Caco-2 (cell line): ENCODE results near the gene PARD3B. TPM values are rescaled to one million over a fixed set of nuclear protein-coding genes. Genes with fewer than 3 reads are reported as not detected.

ENCODE experiments used
- BruUV-seq: library from RNA; stranded (reverse); fragments of 400-500 nt; replicated peaks from 2 replicates; lab custom pipeline; 2021; lab: Mats Ljungman, UMichigan
- CTCF ChIA-PET: fragments of 300-600 bp; sonication (Branson Sonifier 250); formaldehyde crosslinking; loops from one replicate; lab custom pipeline; 2022; ENCODE audit warnings: antibody characterized with exemption; lab: Charles Lee
- POLR2A ChIA-PET: fragments of 300-600 bp; sonication (Branson Sonifier 250); formaldehyde crosslinking; loops from one replicate; lab custom pipeline; 2022; ENCODE audit warnings: antibody characterized with exemption; lab: Charles Lee
- DNase-seq, 2 experiments: peaks; one replicate each; pipeline versions ENCODE4 v3.0.0 to v3.0.0-alpha.2; 2020 to 2022
- H3K27me3 ChIP-seq: replicated peaks from 2 replicates; pipeline ENCODE4 v1.6.0; 2011; ENCODE audit warnings: low read length; ENCODE audit not compliant: control insufficient read depth, insufficient read depth
- H3K36me3 ChIP-seq: 2 replicates; pipeline ENCODE4 v1.5.1; 2011; ENCODE audit warnings: low read length; ENCODE audit not compliant: control insufficient read depth, insufficient read depth
- H3K4me1 ChIP-seq: fragments of 250-450 bp; sonication (Bioruptor Pico); 2 replicates; pipeline ENCODE4 v1.5.1; 2020; ENCODE audit warnings: mild to moderate bottlenecking
- H3K4me3 ChIP-seq: 2 replicates; pipeline ENCODE4 v1.5.1; 2011; ENCODE audit warnings: low read depth, mild to moderate bottlenecking, control low read depth, low read length
- H3K9me3 ChIP-seq: fragments of 250-450 bp; sonication (Bioruptor Pico); 2 replicates; pipeline ENCODE4 v1.5.1; 2020; ENCODE audit warnings: mild to moderate bottlenecking, moderate library complexity
- H3K27ac Mint-ChIP-seq: one replicate; pipeline ENCODE4 v1.8.0; 2022; ENCODE audit warnings: mixed read lengths; ENCODE audit not compliant: unreplicated experiment
- H3K27me3 Mint-ChIP-seq: one replicate; pipeline ENCODE4 v1.8.0; 2022; ENCODE audit warnings: mixed read lengths; ENCODE audit not compliant: insufficient read depth, unreplicated experiment
- H3K36me3 Mint-ChIP-seq: one replicate; pipeline ENCODE4 v1.8.0; 2022; ENCODE audit warnings: mild to moderate bottlenecking, mixed read lengths; ENCODE audit not compliant: insufficient read depth, unreplicated experiment
- H3K4me1 Mint-ChIP-seq: one replicate; pipeline ENCODE4 v1.8.0; 2022; ENCODE audit warnings: low read depth, mixed read lengths; ENCODE audit not compliant: unreplicated experiment
- H3K4me3 Mint-ChIP-seq: one replicate; pipeline ENCODE4 v1.8.0; 2022; ENCODE audit warnings: mild to moderate bottlenecking, moderate library complexity, mixed read lengths; ENCODE audit not compliant: unreplicated experiment
- H3K9me3 Mint-ChIP-seq: one replicate; pipeline ENCODE4 v1.8.0; 2022; ENCODE audit warnings: mixed read lengths; ENCODE audit not compliant: unreplicated experiment
- intact Hi-C: fragments of 100-400 bp; cut with micrococcal nuclease; formaldehyde crosslinking; loops from one replicate; pipeline ENCODE4 v1.10.0; 2022; ENCODE audit not compliant: unreplicated experiment
- total RNA-seq: library from RNA; stranded (reverse); gene quantifications from 2 replicates; pipeline ENCODE4 v1.2.3, GENCODE V29; 2022
- TF ChIP-seq, protein P1 (sequence below), 2 experiments: fragments of 200-600 bp in 1 of 2; IDR thresholded peaks; 1 replicate in 1 of 2; 2 replicates in 1 of 2; pipeline versions ENCODE4 v1.5.1 to v1.8.0; 2011 to 2022; ENCODE audit warnings: antibody characterized with exemption in 1 of 2, control low read depth in 1 of 2, inconsistent platforms in 1 of 2, low read depth in 1 of 2, low read length in 1 of 2, mild to moderate bottlenecking in 1 of 2, moderate library complexity in 1 of 2; ENCODE audit not compliant: insufficient read depth in 1 of 2, severe bottlenecking in 1 of 2, unreplicated experiment in 1 of 2

The PARD3B gene
- total RNA-seq, 1 experiment from 2014 or later = 68.9 TPM

DNA sequence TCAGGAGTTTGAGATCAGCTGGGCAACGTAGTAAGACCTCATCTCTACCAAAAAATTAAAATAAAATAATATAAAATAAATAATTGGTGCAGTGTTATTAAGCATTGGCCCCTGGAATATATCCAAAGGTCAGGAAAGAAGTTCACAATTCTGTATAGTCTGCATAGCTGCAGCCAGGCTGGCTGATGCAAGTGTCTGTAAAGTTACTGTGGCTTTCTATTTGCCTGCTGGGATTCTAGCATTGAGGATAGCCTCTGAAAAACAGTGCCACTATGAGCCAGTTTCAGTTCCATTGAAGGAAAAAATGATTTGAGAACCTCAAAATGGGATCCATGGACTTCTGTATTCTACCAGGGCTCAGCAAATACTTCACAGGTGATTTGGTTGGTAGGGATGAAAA, 208.6 kb downstream of the PARD3B start:
- no TSS peak for BruUV-seq
- H3K9me3 ChIP-seq = no peaks in the 10 kb centered on the region
- Mint-ChIP-seq H3K27ac (no peak overlapping the region), H3K4me3 (no peak overlapping the region), H3K27me3 (no peaks in the 10 kb centered on the region), H3K36me3 (no peaks in the 10 kb centered on the region), H3K4me1 (no peaks in the 10 kb centered on the region), H3K9me3 (no peaks in the 10 kb centered on the region)
- H3K36me3 ChIP-seq = no peaks in the 10 kb centered on the region
- intact Hi-C loops = no loop called here
- CTCF ChIA-PET = no interaction called here
- DNase-seq = peak in 1 of 2 experiments; percentile 44
- no peaks in the 10 kb centered on the region for H3K27me3 ChIP-seq
- H3K4me1 ChIP-seq = no peaks in the 10 kb centered on the region
- H3K4me3 ChIP-seq = no peak overlapping the region
- TF ChIP-seq, protein P1, sequence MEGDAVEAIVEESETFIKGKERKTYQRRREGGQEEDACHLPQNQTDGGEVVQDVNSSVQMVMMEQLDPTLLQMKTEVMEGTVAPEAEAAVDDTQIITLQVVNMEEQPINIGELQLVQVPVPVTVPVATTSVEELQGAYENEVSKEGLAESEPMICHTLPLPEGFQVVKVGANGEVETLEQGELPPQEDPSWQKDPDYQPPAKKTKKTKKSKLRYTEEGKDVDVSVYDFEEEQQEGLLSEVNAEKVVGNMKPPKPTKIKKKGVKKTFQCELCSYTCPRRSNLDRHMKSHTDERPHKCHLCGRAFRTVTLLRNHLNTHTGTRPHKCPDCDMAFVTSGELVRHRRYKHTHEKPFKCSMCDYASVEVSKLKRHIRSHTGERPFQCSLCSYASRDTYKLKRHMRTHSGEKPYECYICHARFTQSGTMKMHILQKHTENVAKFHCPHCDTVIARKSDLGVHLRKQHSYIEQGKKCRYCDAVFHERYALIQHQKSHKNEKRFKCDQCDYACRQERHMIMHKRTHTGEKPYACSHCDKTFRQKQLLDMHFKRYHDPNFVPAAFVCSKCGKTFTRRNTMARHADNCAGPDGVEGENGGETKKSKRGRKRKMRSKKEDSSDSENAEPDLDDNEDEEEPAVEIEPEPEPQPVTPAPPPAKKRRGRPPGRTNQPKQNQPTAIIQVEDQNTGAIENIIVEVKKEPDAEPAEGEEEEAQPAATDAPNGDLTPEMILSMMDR (IDR thresholded peaks at IDR 0.05; ENCODE audit: insufficient read depth in 1 of 2, low read depth in 1 of 2, low read length in 1 of 2, severe bottlenecking in 1 of 2, unreplicated experiment in 1 of 2) = no peak
- POLR2A ChIA-PET = no interaction called here

DNA sequence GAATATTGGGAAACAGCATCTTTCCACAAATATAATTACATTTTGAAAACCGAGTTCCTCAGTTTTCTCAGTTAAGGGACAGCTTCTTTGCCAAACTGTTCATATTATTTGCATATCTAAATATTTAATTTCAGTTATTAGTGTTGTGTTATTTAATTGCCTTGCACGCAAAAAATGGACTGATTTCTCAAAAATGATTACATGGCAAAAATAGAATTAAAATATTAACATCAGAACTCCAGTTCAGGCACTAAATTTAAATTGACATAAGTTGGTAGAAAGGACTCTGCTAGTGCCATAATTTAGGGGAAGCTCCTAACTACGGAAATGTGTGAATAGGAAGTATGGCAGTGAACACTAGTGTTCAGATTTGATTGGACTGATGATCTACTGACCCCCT, 209.6 kb downstream of the PARD3B start:
- no peak overlapping the region for H3K27ac Mint-ChIP-seq
- TF ChIP-seq, protein P1 (IDR thresholded peaks at IDR 0.05; ENCODE audit: insufficient read depth in 1 of 2, low read depth in 1 of 2, low read length in 1 of 2, severe bottlenecking in 1 of 2, unreplicated experiment in 1 of 2) = no peak
- ChIA-PET POLR2A (no interaction called here), CTCF (no interaction called here)
- Histone ChIP-seq H3K4me1 (no peaks in the 10 kb centered on the region), H3K9me3 (no peaks in the 10 kb centered on the region), H3K27me3 (no peaks in the 10 kb centered on the region), H3K4me3 (no peak overlapping the region), H3K36me3 (no peaks in the 10 kb centered on the region)
- intact Hi-C loops = no loop called here
- DNase-seq = no peak
- H3K27me3 Mint-ChIP-seq = no peaks in the 10 kb centered on the region
- H3K4me3 Mint-ChIP-seq = no peak overlapping the region
- no TSS peak for BruUV-seq
- no peaks in the 10 kb centered on the region for H3K9me3 Mint-ChIP-seq
- H3K4me1 Mint-ChIP-seq = no peaks in the 10 kb centered on the region
- no peaks in the 10 kb centered on the region for H3K36me3 Mint-ChIP-seq

DNA sequence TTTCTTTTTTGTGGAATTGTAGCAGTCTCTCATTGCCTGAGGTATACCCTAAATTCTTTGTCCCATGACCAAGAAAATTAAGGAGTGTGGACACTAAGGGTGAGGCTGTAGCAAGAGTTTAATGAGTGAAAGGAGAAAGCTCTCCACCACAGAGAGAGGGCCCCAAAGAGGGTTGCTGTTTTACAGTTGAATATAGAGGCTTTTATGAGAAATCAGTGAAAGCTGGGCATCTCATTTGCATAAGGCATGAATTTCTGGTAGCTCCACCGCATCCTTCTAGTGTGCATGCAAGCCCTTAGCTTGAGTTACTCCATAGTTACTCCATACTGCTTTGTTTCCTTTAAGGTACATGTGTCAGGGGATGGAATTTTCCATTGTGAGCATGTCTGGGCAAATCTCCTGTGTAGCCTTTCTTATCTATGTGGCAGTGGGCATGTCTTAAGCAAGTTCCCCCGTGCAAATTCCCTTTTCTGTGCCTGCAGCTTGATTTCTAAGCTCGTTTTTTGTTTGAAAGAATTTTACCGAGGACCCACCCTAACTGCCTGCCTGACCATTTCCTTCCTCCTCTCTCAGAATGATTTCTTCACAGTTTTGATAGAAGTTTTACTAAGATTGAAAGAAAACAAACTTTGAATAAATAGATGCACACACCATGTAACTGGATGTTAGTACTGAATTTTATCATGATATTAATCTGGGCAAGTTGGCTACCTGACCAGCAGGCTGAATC, 218.9 kb downstream of the PARD3B start:
- POLR2A ChIA-PET = no interaction called here
- CTCF ChIA-PET = no interaction called here
- no peaks in the 10 kb centered on the region for H3K27me3 Mint-ChIP-seq
- no peak overlapping the region for H3K4me3 Mint-ChIP-seq
- H3K27ac Mint-ChIP-seq = no peak overlapping the region
- BruUV-seq = no TSS peak
- TF ChIP-seq, protein P1 (IDR thresholded peaks at IDR 0.05; ENCODE audit: insufficient read depth in 1 of 2, low read depth in 1 of 2, low read length in 1 of 2, severe bottlenecking in 1 of 2, unreplicated experiment in 1 of 2) = no peak
- no peak for DNase-seq
- Histone ChIP-seq H3K4me1 (no peaks in the 10 kb centered on the region), H3K9me3 (peaks cover 20% of the 10 kb centered on the region), H3K27me3 (no peaks in the 10 kb centered on the region), H3K36me3 (no peaks in the 10 kb centered on the region), H3K4me3 (no peak overlapping the region)
- peaks cover 6% of the 10 kb centered on the region for H3K36me3 Mint-ChIP-seq
- no peaks in the 10 kb centered on the region for H3K4me1 Mint-ChIP-seq
- peaks cover 12% of the 10 kb centered on the region for H3K9me3 Mint-ChIP-seq
- intact Hi-C loops = no loop called here
